GM23338 (cell line): Measurements from ENCODE around the gene PDE7B. TPM values are rescaled to one million over a fixed set of nuclear protein-coding genes. Genes with fewer than 3 reads are reported as not detected.

ENCODE experiments used
- ATAC-seq: fragments of 200-7000 bp; cut with Tn5 transposase; 3 replicates; pipeline ENCODE4 v1.9.1; 2020
- DNase-seq: peaks from one replicate; pipeline ENCODE4 v3.0.0-alpha.2; 2015; ENCODE audit warnings: low spot score
- H2AFZ ChIP-seq: fragments of 200-600 bp; sonication (generic); 2 replicates; pipeline ENCODE4 v1.8.0; 2016; ENCODE audit warnings: antibody characterized with exemption, mild to moderate bottlenecking, moderate library complexity
- H3F3A ChIP-seq: fragments of 200-600 bp; sonication (generic); replicated peaks from 2 replicates; pipeline ENCODE4 v1.8.0; 2017; ENCODE audit warnings: antibody characterized with exemption, mixed run types, low read depth
- H3K27ac ChIP-seq: fragments of 200-600 bp; sonication (generic); 2 replicates; pipeline ENCODE4 v1.6.1; 2016; ENCODE audit warnings: low read depth
- H3K27me3 ChIP-seq: fragments of 200-600 bp; sonication (generic); 2 replicates; pipeline ENCODE4 v1.8.0; 2016; ENCODE audit warnings: mild to moderate bottlenecking, mixed run types, moderate library complexity; ENCODE audit not compliant: insufficient read depth
- H3K36me3 ChIP-seq: fragments of 200-600 bp; sonication (generic); 2 replicates; pipeline ENCODE4 v1.8.0; 2016; ENCODE audit warnings: mild to moderate bottlenecking; ENCODE audit not compliant: insufficient read depth
- H3K4me1 ChIP-seq: fragments of 200-600 bp; sonication (generic); 2 replicates; pipeline ENCODE4 v1.8.0; 2016; ENCODE audit warnings: mild to moderate bottlenecking, moderate library complexity; ENCODE audit not compliant: insufficient read depth
- H3K4me2 ChIP-seq: fragments of 200-600 bp; sonication (generic); 2 replicates; pipeline ENCODE4 v1.7.1; 2017; ENCODE audit warnings: mixed run types
- H3K4me3 ChIP-seq: fragments of 200-600 bp; sonication (generic); 2 replicates; pipeline ENCODE4 v1.6.1; 2016; ENCODE audit warnings: mixed run types
- H3K79me2 ChIP-seq: fragments of 200-600 bp; sonication (generic); replicated peaks from 2 replicates; pipeline ENCODE4 v1.8.0; 2017; ENCODE audit warnings: mild to moderate bottlenecking; ENCODE audit not compliant: insufficient read depth
- H3K9me2 ChIP-seq: fragments of 200-600 bp; sonication (generic); 2 replicates; pipeline ENCODE4 v1.8.0; 2017; ENCODE audit not compliant: insufficient read depth
- H4K20me1 ChIP-seq: fragments of 200-600 bp; sonication (generic); replicated peaks from 2 replicates; pipeline ENCODE4 v1.8.0; 2017; ENCODE audit warnings: mild to moderate bottlenecking; ENCODE audit not compliant: insufficient read depth
- H3K27ac Mint-ChIP-seq: 2 replicates; pipeline ENCODE4 v1.8.0; 2020; ENCODE audit warnings: inconsistent platforms, mild to moderate bottlenecking, moderate library complexity, mixed read lengths
- H3K27me3 Mint-ChIP-seq: 3 replicates; pipeline ENCODE4 v1.8.0; 2022; ENCODE audit warnings: low read depth, mild to moderate bottlenecking, moderate library complexity, mixed read lengths, inconsistent platforms; ENCODE audit not compliant: insufficient read depth, poor library complexity
- H3K36me3 Mint-ChIP-seq: 3 replicates; pipeline ENCODE4 v1.8.0; 2021; ENCODE audit warnings: low read depth, mild to moderate bottlenecking, inconsistent platforms, moderate library complexity, mixed read lengths
- H3K4me1 Mint-ChIP-seq: 3 replicates; pipeline ENCODE4 v1.8.0; 2020; ENCODE audit warnings: mild to moderate bottlenecking, inconsistent platforms, mixed read lengths
- H3K4me3 Mint-ChIP-seq: 3 replicates; pipeline ENCODE4 v1.8.0; 2021; ENCODE audit warnings: moderate library complexity, mild to moderate bottlenecking, inconsistent platforms, mixed read lengths
- H3K9me3 Mint-ChIP-seq: 3 replicates; pipeline ENCODE4 v1.8.0; 2020; ENCODE audit warnings: moderate library complexity, mild to moderate bottlenecking, inconsistent platforms, mixed read lengths
- CREB1 ChIP-seq: fragments of 250-450 bp; sonication (Bioruptor Pico); IDR thresholded peaks from 2 replicates; pipeline ENCODE4 v1.5.0; 2020; ENCODE audit warnings: low read depth, mild to moderate bottlenecking, moderate library complexity
- CTCF ChIP-seq, 2 experiments: fragments of 200-600 bp in 1 of 2; sonication (generic) in 1 of 2; conservative IDR thresholded peaks; 2 replicates each; pipeline versions ENCODE4 v1.5.1 to v1.6.1; 2016 to 2017; ENCODE audit warnings: antibody characterized with exemption in 2 of 2, low read depth in 2 of 2, mild to moderate bottlenecking in 2 of 2, moderate library complexity in 1 of 2
- ETS1 ChIP-seq: IDR thresholded peaks from 2 replicates; pipeline ENCODE4 v1.6.1; 2016; ENCODE audit warnings: antibody characterized with exemption
- EZH2phosphoT487 ChIP-seq: fragments of 200-600 bp; sonication (generic); IDR thresholded peaks from one replicate; pipeline ENCODE4 v1.8.1; 2018; ENCODE audit warnings: antibody characterized with exemption; ENCODE audit not compliant: unreplicated experiment
- JUNB ChIP-seq: IDR thresholded peaks from one replicate; pipeline ENCODE4 v1.6.1; 2016; ENCODE audit warnings: antibody characterized with exemption; ENCODE audit not compliant: unreplicated experiment
- NANOG ChIP-seq: IDR thresholded peaks from 2 replicates; pipeline ENCODE4 v1.6.1; 2016; ENCODE audit warnings: antibody characterized with exemption, borderline replicate concordance
- POLR2AphosphoS5 ChIP-seq: IDR thresholded peaks from 2 replicates; pipeline ENCODE4 v1.6.1; 2016; ENCODE audit warnings: antibody characterized with exemption, low read depth
- REST ChIP-seq: IDR thresholded peaks from one replicate; pipeline ENCODE4 v1.6.1; 2018; ENCODE audit warnings: antibody characterized with exemption; ENCODE audit not compliant: unreplicated experiment
- STAT1 ChIP-seq: IDR thresholded peaks from one replicate; pipeline ENCODE4 v1.6.1; 2016; ENCODE audit warnings: antibody characterized with exemption; ENCODE audit not compliant: unreplicated experiment
- ZNF114 ChIP-seq: fragments of 250-450 bp; sonication (Bioruptor Pico); IDR thresholded peaks from 2 replicates; pipeline ENCODE4 v1.5.0; 2020; ENCODE audit warnings: mild to moderate bottlenecking, moderate library complexity
- ZNF331 ChIP-seq: fragments of 250-450 bp; sonication (Bioruptor Pico); IDR thresholded peaks from 2 replicates; pipeline ENCODE4 v1.5.0; 2020; ENCODE audit warnings: low read depth, mild to moderate bottlenecking, moderate library complexity
- ZNF462 ChIP-seq: fragments of 250-450 bp; sonication (Bioruptor Pico); IDR thresholded peaks from 2 replicates; pipeline ENCODE4 v1.5.0; 2020; ENCODE audit warnings: mild to moderate bottlenecking, moderate library complexity
- polyA plus RNA-seq: library from polyadenylated mRNA; unstranded; fragments of >200 nt; fragmentation: Nextera tagmentation; extraction: Ambion mirVana; gene quantifications from 2 replicates; pipeline ENCODE4 v1.2.1, GENCODE V29; 2016
- total RNA-seq: library from RNA; depleted of rRNA; stranded (reverse); fragments of >200 nt; shearing (Covaris generic); gene quantifications from 2 replicates; pipeline ENCODE4 v1.2.3, GENCODE V29; 2014

The PDE7B gene
- total and polyA plus RNA-seq, 2 experiments from 2014 or later: 0.07 TPM; not detected in 1

GRCh38 chr6:136232701-136233100, 381.2 kb downstream of the PDE7B start:
- no peak for ATAC-seq
- Histone ChIP-seq H3K4me1 (no peaks in the 10 kb centered on the region), H3K27me3 (no peaks in the 10 kb centered on the region), H2AFZ (no peak overlapping the region), H3F3A (no peaks in the 10 kb centered on the region), H3K36me3 (0 out of 2 replicates have a peak, but pooled peaks cover 5% of the 10 kb centered on the region), H3K4me2 (no peak overlapping the region), H4K20me1 (no peaks in the 10 kb centered on the region; the same call in 1 of the 2 replicates), H3K27ac (no peak overlapping the region), H3K79me2 (no peaks in the 10 kb centered on the region), H3K4me3 (no peak overlapping the region), H3K9me2 (no peaks in the 10 kb centered on the region)
- no peaks in the 10 kb centered on the region for H3K9me3 Mint-ChIP-seq
- no peak for DNase-seq
- no peaks in the 10 kb centered on the region; the same call in 2 of the 3 replicates for H3K4me1 Mint-ChIP-seq
- peaks cover 2% of the 10 kb centered on the region for H3K27me3 Mint-ChIP-seq
- peaks cover 9% of the 10 kb centered on the region; the same call in 2 of the 3 replicates for H3K36me3 Mint-ChIP-seq
- TF ChIP-seq ETS1 (no peak), POLR2AphosphoS5 (no peak), REST (no peak), CTCF (conservative IDR thresholded peaks at IDR 0.05; ENCODE audit: low read depth in 2 of 2) (no peak), STAT1 (no peak), NANOG (no peak), ZNF114 (CRISPR knock-in tag) (no peak), EZH2phosphoT487 (no peak), JUNB (no peak), CREB1 (CRISPR knock-in tag) (no peak), ZNF462 (CRISPR knock-in tag) (no peak), ZNF331 (CRISPR knock-in tag) (no peak)
- no peak overlapping the region for H3K27ac Mint-ChIP-seq
- no peak overlapping the region for H3K4me3 Mint-ChIP-seq
